ENCODE measurements around the gene FARP1.

FARP1 gene

GRCh38 chr13:98374750-98375149 lies 231.9 kb downstream of the FARP1 start:
- Histone ChIP-seq H3K4me3 (ENCODE audit: low read length) (no peak overlapping the region), H3K36me3 (ENCODE audit: control insufficient read depth, insufficient read depth, low read length, severe bottlenecking) (no peaks in the 10 kb centered on the region), H3K27me3 (replicated peaks; ENCODE audit: control insufficient read depth, insufficient read depth, low read length) (no peaks in the 10 kb centered on the region), H3K4me1 (ENCODE audit: control insufficient read depth, insufficient read depth, low read length) (peaks cover 15% of the 10 kb centered on the region), H3K9me3 (ENCODE audit: control insufficient read depth, low read length) (peaks cover 4% of the 10 kb centered on the region), H3K9ac (ENCODE audit: low read length) (no peak overlapping the region)
- DNase-seq (ENCODE audit: low read depth), result no peak

DNA sequence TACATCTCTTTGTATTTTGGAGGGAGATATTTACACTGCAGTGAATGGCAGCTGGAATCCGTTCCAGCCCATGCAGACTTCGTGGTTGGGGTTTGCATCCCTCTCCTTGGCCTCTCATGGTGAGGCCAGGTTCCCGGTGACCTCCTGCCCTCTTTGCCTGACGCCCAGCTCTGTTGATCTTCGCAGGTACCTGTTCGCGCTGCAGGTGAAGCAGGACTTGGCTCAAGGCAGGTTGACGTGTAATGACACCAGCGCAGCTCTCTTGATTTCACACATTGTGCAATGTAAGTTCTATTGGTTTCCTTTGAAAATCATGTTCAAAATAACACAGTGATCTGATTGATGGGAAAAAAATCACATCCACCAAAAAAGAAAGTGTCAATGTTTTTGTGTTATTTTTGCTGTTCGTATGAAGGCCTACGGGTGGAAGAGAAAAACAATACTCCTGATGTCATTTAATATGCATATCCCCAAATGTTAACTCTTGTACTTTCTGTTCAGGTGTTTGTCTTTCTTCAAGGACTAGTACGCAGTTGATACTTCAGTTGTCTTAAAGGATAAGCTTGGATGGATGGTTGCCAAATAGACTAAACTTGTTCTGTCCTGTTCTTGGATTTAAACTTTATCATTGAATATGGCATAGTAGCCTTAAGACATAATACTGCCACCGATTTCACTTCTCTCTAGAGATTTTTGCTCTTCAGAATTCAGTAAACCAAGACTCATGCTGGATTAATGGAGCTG lies 234.9 kb downstream of the FARP1 start:
- H3K4me3 ChIP-seq (ENCODE audit: low read length), result no peak overlapping the region
- no peaks in the 10 kb centered on the region for H3K27me3 ChIP-seq (replicated peaks; ENCODE audit: control insufficient read depth, insufficient read depth, low read length)
- H3K36me3 ChIP-seq (ENCODE audit: control insufficient read depth, insufficient read depth, low read length, severe bottlenecking), result no peaks in the 10 kb centered on the region
- no peak for DNase-seq (ENCODE audit: low read depth)
- no peaks in the 10 kb centered on the region for H3K4me1 ChIP-seq (ENCODE audit: control insufficient read depth, insufficient read depth, low read length)
- H3K9me3 ChIP-seq (ENCODE audit: control insufficient read depth, low read length), result peaks cover 4% of the 10 kb centered on the region
- H3K9ac ChIP-seq (ENCODE audit: low read length), result no peak overlapping the region

GRCh38 chr13:98384739-98385138 lies 241.8 kb downstream of the FARP1 start:
- DNase-seq (ENCODE audit: low read depth), result no peak
- Histone ChIP-seq H3K36me3 (ENCODE audit: control insufficient read depth, insufficient read depth, low read length, severe bottlenecking) (no peaks in the 10 kb centered on the region), H3K27me3 (replicated peaks; ENCODE audit: control insufficient read depth, insufficient read depth, low read length) (no peaks in the 10 kb centered on the region), H3K4me1 (ENCODE audit: control insufficient read depth, insufficient read depth, low read length) (peaks cover 9% of the 10 kb centered on the region), H3K4me3 (ENCODE audit: low read length) (no peak overlapping the region), H3K9me3 (ENCODE audit: control insufficient read depth, low read length) (no peaks in the 10 kb centered on the region), H3K9ac (ENCODE audit: low read length) (no peak overlapping the region)

GRCh38 chr13:98385606-98386005 lies 242.7 kb downstream of the FARP1 start:
- DNase-seq (ENCODE audit: low read depth), result no peak
- H3K9ac ChIP-seq (ENCODE audit: low read length), result no peak overlapping the region
- no peaks in the 10 kb centered on the region for H3K36me3 ChIP-seq (ENCODE audit: control insufficient read depth, insufficient read depth, low read length, severe bottlenecking)
- H3K9me3 ChIP-seq (ENCODE audit: control insufficient read depth, low read length), result no peaks in the 10 kb centered on the region
- no peaks in the 10 kb centered on the region for H3K27me3 ChIP-seq (replicated peaks; ENCODE audit: control insufficient read depth, insufficient read depth, low read length)
- no peak overlapping the region for H3K4me3 ChIP-seq (ENCODE audit: low read length)
- peaks cover 17% of the 10 kb centered on the region for H3K4me1 ChIP-seq (ENCODE audit: control insufficient read depth, insufficient read depth, low read length)

DNA sequence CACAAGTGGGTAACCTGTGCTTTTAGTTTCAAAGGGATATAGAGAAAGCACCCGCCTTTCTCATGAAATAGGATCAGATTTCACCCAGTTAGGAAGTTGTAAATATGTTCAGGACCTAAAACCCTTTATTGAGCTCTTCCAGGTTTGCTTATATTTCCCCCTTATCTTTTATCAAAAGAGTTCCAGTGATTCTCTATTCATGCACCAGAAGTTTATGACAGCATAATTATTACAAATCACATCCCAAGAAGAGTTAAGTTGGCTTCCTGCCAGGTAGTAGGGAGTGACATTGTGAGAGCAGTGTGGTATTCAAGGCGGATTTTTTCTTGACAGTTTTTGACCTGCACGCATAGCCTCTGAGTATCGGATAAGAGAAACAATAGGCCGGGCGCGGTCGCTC lies 243.7 kb downstream of the FARP1 start:
- Histone ChIP-seq H3K4me1 (ENCODE audit: control insufficient read depth, insufficient read depth, low read length) (peaks cover 21% of the 10 kb centered on the region), H3K36me3 (ENCODE audit: control insufficient read depth, insufficient read depth, low read length, severe bottlenecking) (no peaks in the 10 kb centered on the region), H3K9ac (ENCODE audit: low read length) (no peak overlapping the region), H3K9me3 (ENCODE audit: control insufficient read depth, low read length) (no peaks in the 10 kb centered on the region), H3K4me3 (ENCODE audit: low read length) (no peak overlapping the region), H3K27me3 (replicated peaks; ENCODE audit: control insufficient read depth, insufficient read depth, low read length) (no peaks in the 10 kb centered on the region)
- no peak for DNase-seq (ENCODE audit: low read depth)

- Histone ChIP-seq H3K4me3 (ENCODE audit: low read length) (peak overlapping the region; percentile 8), H3K4me1 (ENCODE audit: control insufficient read depth, insufficient read depth, low read length) (peaks cover 21% of the 10 kb centered on the region), H3K9me3 (ENCODE audit: control insufficient read depth, low read length) (no peaks in the 10 kb centered on the region), H3K27me3 (replicated peaks; ENCODE audit: control insufficient read depth, insufficient read depth, low read length) (no peaks in the 10 kb centered on the region), H3K36me3 (ENCODE audit: control insufficient read depth, insufficient read depth, low read length, severe bottlenecking) (no peaks in the 10 kb centered on the region), H3K9ac (ENCODE audit: low read length) (no peak overlapping the region)
- DNase-seq (ENCODE audit: low read depth), result no peak
Measured at GRCh38 chr13:98389319-98389718, 246.4 kb downstream of the FARP1 start.

GRCh38 chr13:98390086-98390715 lies 247.3 kb downstream of the FARP1 start:
- Histone ChIP-seq H3K9me3 (ENCODE audit: control insufficient read depth, low read length) (no peaks in the 10 kb centered on the region), H3K4me3 (ENCODE audit: low read length) (peak overlapping the region; percentile 8), H3K36me3 (ENCODE audit: control insufficient read depth, insufficient read depth, low read length, severe bottlenecking) (no peaks in the 10 kb centered on the region), H3K4me1 (ENCODE audit: control insufficient read depth, insufficient read depth, low read length) (peaks cover 21% of the 10 kb centered on the region), H3K9ac (ENCODE audit: low read length) (no peak overlapping the region), H3K27me3 (replicated peaks; ENCODE audit: control insufficient read depth, insufficient read depth, low read length) (no peaks in the 10 kb centered on the region)
- DNase-seq (ENCODE audit: low read depth), result peak; percentile 10

DNA sequence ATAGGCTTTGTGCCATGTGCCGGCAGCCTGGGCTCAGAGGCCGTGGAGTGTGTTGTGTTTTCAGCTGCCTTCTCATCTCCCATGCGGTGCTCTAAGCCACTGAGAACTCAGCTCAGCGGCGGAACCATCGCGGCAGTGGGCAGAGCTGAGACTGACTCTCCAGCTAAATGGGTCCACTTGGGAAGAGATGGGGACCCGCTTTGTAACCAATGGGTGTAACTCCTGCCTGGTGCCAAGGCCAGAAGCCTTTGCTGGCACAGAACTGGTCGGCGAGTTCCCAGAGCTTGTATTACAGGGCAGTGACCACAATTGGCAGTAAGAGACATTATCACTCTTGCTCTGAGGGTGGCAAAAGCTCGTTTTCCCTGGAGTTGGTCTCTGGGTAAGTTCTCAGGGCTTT lies 251.0 kb downstream of the FARP1 start:
- H3K4me1 ChIP-seq (ENCODE audit: control insufficient read depth, insufficient read depth, low read length), result peaks cover 20% of the 10 kb centered on the region
- H3K9me3 ChIP-seq (ENCODE audit: control insufficient read depth, low read length), result no peaks in the 10 kb centered on the region
- no peak for DNase-seq (ENCODE audit: low read depth)
- H3K36me3 ChIP-seq (ENCODE audit: control insufficient read depth, insufficient read depth, low read length, severe bottlenecking), result no peaks in the 10 kb centered on the region
- H3K9ac ChIP-seq (ENCODE audit: low read length), result no peak overlapping the region
- H3K4me3 ChIP-seq (ENCODE audit: low read length), result no peak overlapping the region
- H3K27me3 ChIP-seq (replicated peaks; ENCODE audit: control insufficient read depth, insufficient read depth, low read length), result no peaks in the 10 kb centered on the region

DNA sequence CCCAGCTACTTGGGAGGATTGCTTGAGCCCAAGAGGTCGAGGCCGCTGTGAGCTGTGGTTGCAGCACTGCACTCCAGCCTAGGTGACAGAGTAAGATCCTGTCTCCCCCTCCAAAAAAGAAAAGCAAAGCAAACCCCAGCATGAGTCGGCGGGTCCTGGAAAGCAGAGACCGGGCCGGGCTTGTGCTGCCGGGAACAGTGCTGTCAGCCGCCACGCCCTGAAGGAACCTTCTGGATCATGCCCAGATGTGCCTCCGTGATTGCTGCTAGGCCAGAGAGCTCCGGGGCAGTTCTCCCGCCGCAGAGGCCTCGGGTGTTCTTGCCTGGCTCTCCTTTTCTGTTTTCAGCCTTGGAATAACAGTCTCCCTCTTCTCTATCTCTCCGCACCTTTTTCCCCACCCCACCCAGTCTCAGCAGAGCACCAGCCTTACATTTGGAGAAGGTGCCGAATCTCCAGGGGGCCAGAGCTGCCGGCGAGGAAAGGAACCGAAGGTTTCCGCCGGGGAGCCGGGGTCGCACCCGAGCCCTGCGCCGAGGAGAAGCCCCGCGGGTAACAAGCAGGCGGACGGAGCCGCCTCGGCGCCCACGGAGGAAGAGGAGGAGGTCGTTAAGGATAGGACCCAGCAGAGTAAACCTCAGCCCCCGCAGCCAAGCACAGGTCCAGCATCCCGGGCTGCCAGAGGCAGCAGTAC lies 252.1 kb downstream of the FARP1 start:
- no peaks in the 10 kb centered on the region for H3K36me3 ChIP-seq (ENCODE audit: control insufficient read depth, insufficient read depth, low read length, severe bottlenecking)
- no peak overlapping the region for H3K4me3 ChIP-seq (ENCODE audit: low read length)
- DNase-seq (ENCODE audit: low read depth), result no peak
- H3K9ac ChIP-seq (ENCODE audit: low read length), result no peak overlapping the region
- peaks cover 9% of the 10 kb centered on the region for H3K4me1 ChIP-seq (ENCODE audit: control insufficient read depth, insufficient read depth, low read length)
- no peaks in the 10 kb centered on the region for H3K9me3 ChIP-seq (ENCODE audit: control insufficient read depth, low read length)
- no peaks in the 10 kb centered on the region for H3K27me3 ChIP-seq (replicated peaks; ENCODE audit: control insufficient read depth, insufficient read depth, low read length)

- H3K4me1 ChIP-seq (ENCODE audit: control insufficient read depth, insufficient read depth, low read length), result no peaks in the 10 kb centered on the region
- DNase-seq (ENCODE audit: low read depth), result no peak
- H3K36me3 ChIP-seq (ENCODE audit: control insufficient read depth, insufficient read depth, low read length, severe bottlenecking), result no peaks in the 10 kb centered on the region
- H3K4me3 ChIP-seq (ENCODE audit: low read length), result no peak overlapping the region
- no peaks in the 10 kb centered on the region for H3K27me3 ChIP-seq (replicated peaks; ENCODE audit: control insufficient read depth, insufficient read depth, low read length)
- no peaks in the 10 kb centered on the region for H3K9me3 ChIP-seq (ENCODE audit: control insufficient read depth, low read length)
- H3K9ac ChIP-seq (ENCODE audit: low read length), result no peak overlapping the region
Measured at GRCh38 chr13:98396071-98396710, 253.3 kb downstream of the FARP1 start.

DNA sequence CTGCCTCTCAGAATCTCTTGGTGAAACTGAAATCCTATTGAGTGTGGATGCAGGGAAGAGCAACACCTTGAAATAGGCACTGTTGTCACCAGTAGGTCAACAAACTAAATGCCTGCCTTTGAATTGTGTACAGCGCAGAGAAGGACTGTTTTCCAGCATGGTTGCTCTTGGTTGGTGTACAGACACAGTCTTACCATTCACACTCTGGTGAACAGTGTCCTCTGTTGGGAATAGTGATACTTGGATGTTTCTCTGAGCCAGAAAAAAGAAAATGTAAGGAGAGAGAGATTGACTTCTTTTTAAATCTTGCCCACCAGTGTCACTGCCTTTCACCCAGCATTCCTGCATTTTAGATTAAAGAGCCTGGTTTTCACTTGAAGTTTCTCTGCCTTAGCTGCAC lies 254.3 kb downstream of the FARP1 start:
- Histone ChIP-seq H3K9me3 (ENCODE audit: control insufficient read depth, low read length) (no peaks in the 10 kb centered on the region), H3K27me3 (replicated peaks; ENCODE audit: control insufficient read depth, insufficient read depth, low read length) (no peaks in the 10 kb centered on the region), H3K4me3 (ENCODE audit: low read length) (no peak overlapping the region), H3K4me1 (ENCODE audit: control insufficient read depth, insufficient read depth, low read length) (no peaks in the 10 kb centered on the region), H3K9ac (ENCODE audit: low read length) (no peak overlapping the region), H3K36me3 (ENCODE audit: control insufficient read depth, insufficient read depth, low read length, severe bottlenecking) (peaks cover 3% of the 10 kb centered on the region)
- DNase-seq (ENCODE audit: low read depth), result peak; percentile 45

All from adipocyte (in vitro differentiated cells).